ENCODE results near the gene RTEL1. TPM values are rescaled to one million over a fixed set of nuclear protein-coding genes. Genes with fewer than 3 reads are reported as not detected.
A peak's percentile ranks its signal among the peaks of the same experiment; 100 is the strongest.
"Not testable (repeated sequence)": the region's sequence is repeated elsewhere in the genome, so short reads cannot be mapped to it uniquely, and the experiment has no call there.

The RTEL1 gene
- total RNA-seq, 1 experiment from 2014 or later: 43.0 TPM

- TF ChIP-seq EZH2 (IDR thresholded peaks at IDR 0.05; ENCODE audit: low read length, unreplicated experiment): no peak
- TF ChIP-seq, protein P1, sequence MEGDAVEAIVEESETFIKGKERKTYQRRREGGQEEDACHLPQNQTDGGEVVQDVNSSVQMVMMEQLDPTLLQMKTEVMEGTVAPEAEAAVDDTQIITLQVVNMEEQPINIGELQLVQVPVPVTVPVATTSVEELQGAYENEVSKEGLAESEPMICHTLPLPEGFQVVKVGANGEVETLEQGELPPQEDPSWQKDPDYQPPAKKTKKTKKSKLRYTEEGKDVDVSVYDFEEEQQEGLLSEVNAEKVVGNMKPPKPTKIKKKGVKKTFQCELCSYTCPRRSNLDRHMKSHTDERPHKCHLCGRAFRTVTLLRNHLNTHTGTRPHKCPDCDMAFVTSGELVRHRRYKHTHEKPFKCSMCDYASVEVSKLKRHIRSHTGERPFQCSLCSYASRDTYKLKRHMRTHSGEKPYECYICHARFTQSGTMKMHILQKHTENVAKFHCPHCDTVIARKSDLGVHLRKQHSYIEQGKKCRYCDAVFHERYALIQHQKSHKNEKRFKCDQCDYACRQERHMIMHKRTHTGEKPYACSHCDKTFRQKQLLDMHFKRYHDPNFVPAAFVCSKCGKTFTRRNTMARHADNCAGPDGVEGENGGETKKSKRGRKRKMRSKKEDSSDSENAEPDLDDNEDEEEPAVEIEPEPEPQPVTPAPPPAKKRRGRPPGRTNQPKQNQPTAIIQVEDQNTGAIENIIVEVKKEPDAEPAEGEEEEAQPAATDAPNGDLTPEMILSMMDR (conservative IDR thresholded peaks at IDR 0.05; ENCODE audit: low read depth, low read length): no peak
- no peak for TF ChIP-seq EZH2phosphoT487 (IDR thresholded peaks at IDR 0.05; ENCODE audit: borderline replicate concordance, low read length)
- H3F3A ChIP-seq (ENCODE audit: low read length, unreplicated experiment): no peaks in the 10 kb centered on the region
- H4K20me1 ChIP-seq (ENCODE audit: low read length): no peaks in the 10 kb centered on the region
- peak overlapping the region; percentile 82 for H2AFZ ChIP-seq (ENCODE audit: low read length)
- no peaks in the 10 kb centered on the region for H3K9me3 ChIP-seq (ENCODE audit: low read length)
- ChIA-PET CTCF (interaction anchor here (0.7 kb wide), 1 partner anchor 22 kb away, joined by 10 read pairs; no protein-coding TSS in a partner anchor), POLR2A (ENCODE audit: unreplicated experiment) (no interaction called here)
- H3K4me1 ChIP-seq (ENCODE audit: insufficient read depth, low read length): peaks cover 14% of the 10 kb centered on the region
- no peaks in the 10 kb centered on the region for H3K27me3 ChIP-seq (ENCODE audit: low read length)
- peak overlapping the region; percentile 57 for H3K27ac ChIP-seq (ENCODE audit: low read length)
- peak; percentile 90 for DNase-seq
- intact Hi-C loops (cut with micrococcal nuclease): loop anchor here (2.0 to 5.0 kb wide), 3 partner anchors 30 to 91 kb away; partner anchors contain the start of genes PTK6 and RTEL1
- peak overlapping the region; percentile 95 for H3K4me2 ChIP-seq (ENCODE audit: low read length)
- H3K9me2 ChIP-seq (replicated peaks; ENCODE audit: low read length): no peaks in the 10 kb centered on the region
- 0 out of 2 replicates have a peak, but pooled peaks cover 3% of the 10 kb centered on the region for H3K36me3 ChIP-seq (ENCODE audit: low read depth, low read length)
- ATAC-seq: peak; percentile 61
- TSS peak; percentile 64 for BruUV-seq (replicated peaks)
- peak overlapping the region; percentile 98 for H3K9ac ChIP-seq (ENCODE audit: low read length)
- H3K4me3 ChIP-seq (ENCODE audit: low read length): peak overlapping the region; percentile 93
- H3K79me2 ChIP-seq (ENCODE audit: low read length): peaks cover 42% of the 10 kb centered on the region
Observed at GRCh38 chr20:63628246-63628975, 29.7 kb upstream of the RTEL1 start.

DNA sequence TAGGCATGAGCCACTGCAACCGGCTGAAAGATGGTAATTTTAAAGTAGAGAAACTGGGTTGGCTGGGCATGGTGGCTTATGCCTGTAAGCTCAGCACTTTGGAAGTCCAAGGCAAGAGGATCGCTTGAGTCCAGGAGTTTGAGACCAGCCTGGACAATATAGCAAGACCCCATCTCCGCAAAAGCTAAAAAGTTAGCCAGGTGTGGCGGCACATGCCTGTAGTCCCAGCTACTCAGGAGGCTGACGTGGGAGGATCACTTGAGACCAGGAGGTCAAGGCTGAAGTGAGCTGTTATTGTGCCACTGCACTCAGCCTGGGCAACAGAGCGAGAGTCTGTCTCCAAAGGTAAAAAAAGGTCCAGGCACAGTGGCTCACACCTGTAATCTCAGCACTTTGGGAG is 27.2 kb upstream of the RTEL1 start:
- H2AFZ ChIP-seq (ENCODE audit: low read length); ATAC-seq; H3K9ac ChIP-seq (ENCODE audit: low read length); H3K27me3 ChIP-seq (ENCODE audit: low read length); H3K9me3 ChIP-seq (ENCODE audit: low read length); BruUV-seq (replicated peaks); POLR2A ChIA-PET (ENCODE audit: unreplicated experiment); H3K9me2 ChIP-seq (replicated peaks; ENCODE audit: low read length); H3K4me3 ChIP-seq (ENCODE audit: low read length); H3K4me1 ChIP-seq (ENCODE audit: insufficient read depth, low read length); H3K27ac ChIP-seq (ENCODE audit: low read length); H3K36me3 ChIP-seq (ENCODE audit: low read depth, low read length); CTCF ChIA-PET; H3F3A ChIP-seq (ENCODE audit: low read length, unreplicated experiment); DNase-seq; intact Hi-C loops (cut with micrococcal nuclease); H4K20me1 ChIP-seq (ENCODE audit: low read length); H3K4me2 ChIP-seq (ENCODE audit: low read length): not testable (repeated sequence)
- peaks cover 24% of the 10 kb centered on the region for H3K79me2 ChIP-seq (ENCODE audit: low read length)

- H3K4me2 ChIP-seq (ENCODE audit: low read length); H3F3A ChIP-seq (ENCODE audit: low read length, unreplicated experiment); POLR2A ChIA-PET (ENCODE audit: unreplicated experiment); H3K9ac ChIP-seq (ENCODE audit: low read length); ATAC-seq; DNase-seq; H3K9me2 ChIP-seq (replicated peaks; ENCODE audit: low read length); H3K27ac ChIP-seq (ENCODE audit: low read length); BruUV-seq (replicated peaks); H3K9me3 ChIP-seq (ENCODE audit: low read length); H3K4me1 ChIP-seq (ENCODE audit: insufficient read depth, low read length); H3K4me3 ChIP-seq (ENCODE audit: low read length); intact Hi-C loops (cut with micrococcal nuclease); H2AFZ ChIP-seq (ENCODE audit: low read length); H3K36me3 ChIP-seq (ENCODE audit: low read depth, low read length); H3K27me3 ChIP-seq (ENCODE audit: low read length); H4K20me1 ChIP-seq (ENCODE audit: low read length): not testable (repeated sequence)
- peaks cover 20% of the 10 kb centered on the region for H3K79me2 ChIP-seq (ENCODE audit: low read length)
- CTCF ChIA-PET: interaction anchor here (0.9 kb wide), 1 partner anchor 11 kb away, joined by 6 read pairs; no protein-coding TSS in a partner anchor
Observed at GRCh38 chr20:63631426-63631825, 26.7 kb upstream of the RTEL1 start.
